AG09309 (cell line): ENCODE data around the gene GRPEL1.

Source experiments
- DNase-seq: peaks from one replicate; pipeline ENCODE4 v3.0.0-alpha.2; 2010; ENCODE audit warnings: low read depth
- H3K4me3 ChIP-seq: 2 replicates; pipeline ENCODE4 v1.5.1; 2011; ENCODE audit warnings: mild to moderate bottlenecking, low read depth, low read length, moderate library complexity; ENCODE audit not compliant: control insufficient read depth
- CTCF ChIP-seq: IDR thresholded peaks from 2 replicates; pipeline ENCODE4 v1.5.1; 2011; ENCODE audit warnings: mild to moderate bottlenecking, low read depth, low read length, inconsistent platforms; ENCODE audit not compliant: insufficient read depth, control insufficient read depth; ENCODE audit errors: missing control alignments

Gene GRPEL1

GRCh38 chr4:7066006-7066405, 1.9 kb downstream of the GRPEL1 start:
- TF ChIP-seq CTCF: no peak
- no peak overlapping the region for H3K4me3 ChIP-seq
- no peak for DNase-seq

GRCh38 chr4:7063362-7063761, 4.5 kb downstream of the GRPEL1 start:
- no peak for DNase-seq
- H3K4me3 ChIP-seq: no peak overlapping the region
- no peak for TF ChIP-seq CTCF

- no peak overlapping the region for H3K4me3 ChIP-seq
- DNase-seq: no peak
- no peak for TF ChIP-seq CTCF
Measured at GRCh38 chr4:7062816-7063215, 5.0 kb downstream of the GRPEL1 start.

- no peak for DNase-seq
- TF ChIP-seq CTCF: no peak
- H3K4me3 ChIP-seq: no peak overlapping the region
Measured at GRCh38 chr4:7061815-7062214, 6.0 kb downstream of the GRPEL1 start.

- H3K4me3 ChIP-seq: no peak overlapping the region
- no peak for TF ChIP-seq CTCF
- DNase-seq: no peak
Measured at GRCh38 chr4:7060346-7061150, 7.3 kb downstream of the GRPEL1 start.

- H3K4me3 ChIP-seq: no peak overlapping the region
- no peak for TF ChIP-seq CTCF
- DNase-seq: no peak
Measured at GRCh38 chr4:7059662-7060061, 8.2 kb downstream of the GRPEL1 start.
